ENCODE results near the gene OR6K2.

OR6K2 gene

GRCh38 chr1:158685085-158685484 is 15.4 kb downstream of the OR6K2 start:
- no peak for DNase-seq (ENCODE audit: low read depth in 2 of 2)

DNA sequence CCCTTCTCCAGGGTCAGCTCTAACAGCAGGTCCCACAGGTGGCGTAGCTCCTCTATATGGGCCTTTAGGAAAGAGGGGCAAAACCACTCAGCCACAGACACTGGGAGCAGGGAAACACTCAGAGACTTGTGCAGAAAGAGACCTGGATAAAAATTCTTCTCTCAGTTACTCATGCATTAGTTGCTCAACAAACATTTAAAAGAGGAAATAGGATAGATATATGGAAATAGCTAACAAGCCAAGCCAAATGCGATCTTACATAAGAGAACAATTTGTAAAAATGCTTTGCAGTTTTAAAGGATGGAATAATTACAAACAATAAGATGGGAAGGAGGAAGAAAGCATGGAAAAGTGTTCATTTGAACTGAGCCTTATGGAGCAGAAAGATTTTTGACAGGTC is 18.8 kb downstream of the OR6K2 start:
- no peak for DNase-seq (ENCODE audit: low read depth in 2 of 2)

GRCh38 chr1:158679289-158679688 is 21.2 kb downstream of the OR6K2 start:
- DNase-seq (ENCODE audit: low read depth in 2 of 2): no peak

DNA sequence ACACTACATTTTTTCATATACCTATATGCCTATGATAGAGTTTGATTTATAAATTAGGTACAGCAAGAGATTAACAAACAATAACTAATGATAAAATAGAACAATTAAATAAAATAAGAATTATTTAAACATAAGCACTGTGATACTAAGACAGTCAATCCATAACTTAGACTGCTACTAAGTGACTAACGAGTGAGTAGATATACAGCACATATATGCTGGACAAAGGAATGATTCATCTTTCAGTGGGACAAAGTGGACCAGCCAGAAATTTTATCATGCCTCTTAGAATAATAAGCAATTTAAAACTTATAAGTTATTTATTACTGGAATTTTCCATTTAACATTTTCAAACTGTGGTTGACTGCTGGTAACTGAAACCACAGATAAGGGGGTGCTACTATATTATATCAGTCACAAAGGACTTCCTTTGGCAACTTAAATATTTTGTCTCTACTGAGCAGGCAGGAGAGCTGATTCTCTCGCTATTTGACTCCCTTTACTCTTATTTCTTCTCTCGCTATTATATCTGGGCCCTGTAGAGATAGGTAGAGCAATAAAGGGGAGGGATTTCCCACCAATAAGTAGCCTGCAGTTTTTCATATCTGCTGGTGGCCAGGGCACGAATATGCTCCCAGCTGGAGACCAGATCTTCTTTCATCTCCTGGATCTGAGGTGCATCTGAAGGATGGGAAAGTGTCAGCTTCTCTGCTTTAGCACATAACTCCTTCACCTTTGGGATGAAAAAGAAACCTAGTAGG is 24.7 kb downstream of the OR6K2 start:
- DNase-seq (ENCODE audit: low read depth in 2 of 2): no peak

DNA sequence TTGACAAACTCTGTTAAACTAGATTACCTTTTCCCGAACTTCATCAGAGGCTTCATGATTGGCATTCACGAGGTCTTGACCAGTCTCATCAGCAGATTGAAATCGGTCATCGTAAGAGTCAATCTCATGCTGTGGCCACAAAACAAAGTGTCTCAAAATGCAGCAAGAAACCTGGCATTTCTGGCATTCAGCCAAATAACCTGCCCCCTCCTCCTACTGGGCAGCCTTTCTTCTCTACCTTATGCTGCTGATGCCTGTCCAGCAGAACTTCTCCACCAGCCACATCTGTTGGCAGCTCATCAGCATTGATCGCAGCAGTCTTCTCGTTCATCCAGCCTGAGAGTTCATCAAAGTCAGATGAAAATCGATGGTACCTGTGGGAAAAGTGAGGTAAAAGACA is 26.1 kb downstream of the OR6K2 start:
- no peak for DNase-seq (ENCODE audit: low read depth in 2 of 2)

GRCh38 chr1:158666037-158666436 is 34.4 kb downstream of the OR6K2 start:
- no peak for DNase-seq (ENCODE audit: low read depth in 2 of 2)

- no peak for DNase-seq (ENCODE audit: low read depth in 2 of 2)
Measured at GRCh38 chr1:158654571-158654970, 45.9 kb downstream of the OR6K2 start.

DNA sequence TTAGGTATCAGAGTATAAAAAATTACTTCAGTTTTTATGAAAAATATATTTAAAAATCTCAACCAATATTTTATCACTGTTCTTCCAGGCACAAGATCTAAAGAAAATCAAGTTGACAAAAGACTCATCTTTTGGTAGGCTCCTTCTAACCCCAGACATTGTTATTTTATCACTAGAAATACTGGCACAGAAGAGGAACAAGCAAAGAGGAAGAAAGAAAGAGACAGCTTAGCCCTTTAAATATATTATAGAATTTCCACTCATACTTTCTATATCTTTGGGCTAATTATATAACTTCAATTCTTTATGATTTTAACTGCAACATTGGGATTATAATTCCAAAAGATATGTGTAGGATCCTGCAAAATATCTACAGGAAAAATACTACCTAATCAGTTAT is 46.4 kb downstream of the OR6K2 start:
- DNase-seq (ENCODE audit: low read depth in 2 of 2): no peak

DNA sequence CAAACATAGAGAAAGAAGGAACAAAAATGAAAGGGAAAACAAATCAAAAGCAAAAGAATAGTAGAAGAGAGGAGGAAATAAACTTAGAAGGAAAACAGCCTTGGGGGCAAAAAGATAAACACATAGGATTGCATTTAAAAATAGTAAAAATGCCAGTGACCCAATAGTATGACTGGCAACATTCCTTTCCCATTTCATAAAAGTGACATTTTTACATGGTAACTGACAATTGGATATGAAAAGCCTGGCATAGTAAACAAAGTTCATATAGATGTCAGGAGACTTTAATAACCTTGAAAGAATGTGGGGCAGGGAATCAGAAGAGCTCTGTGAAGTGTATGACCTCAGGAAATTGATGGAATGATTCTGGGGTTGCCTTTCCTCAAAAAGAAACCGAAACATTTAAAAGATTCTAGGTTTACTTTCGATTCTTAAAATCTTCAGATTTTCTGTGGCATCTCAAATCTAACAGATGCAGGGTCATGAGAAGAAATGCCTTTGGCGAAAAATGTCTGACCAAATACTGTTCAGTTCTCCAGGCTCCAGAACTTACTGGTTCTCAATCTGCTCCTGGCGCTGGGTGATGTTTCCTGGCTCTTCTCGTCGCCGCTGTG is 47.6 kb downstream of the OR6K2 start:
- no peak for DNase-seq (ENCODE audit: low read depth in 2 of 2)
